ENCODE measurements around the gene FBLIM1.
"Not testable (repeated sequence)": the region's sequence is repeated elsewhere in the genome, so short reads cannot be mapped to it uniquely, and the experiment has no call there.

Gene FBLIM1

DNA sequence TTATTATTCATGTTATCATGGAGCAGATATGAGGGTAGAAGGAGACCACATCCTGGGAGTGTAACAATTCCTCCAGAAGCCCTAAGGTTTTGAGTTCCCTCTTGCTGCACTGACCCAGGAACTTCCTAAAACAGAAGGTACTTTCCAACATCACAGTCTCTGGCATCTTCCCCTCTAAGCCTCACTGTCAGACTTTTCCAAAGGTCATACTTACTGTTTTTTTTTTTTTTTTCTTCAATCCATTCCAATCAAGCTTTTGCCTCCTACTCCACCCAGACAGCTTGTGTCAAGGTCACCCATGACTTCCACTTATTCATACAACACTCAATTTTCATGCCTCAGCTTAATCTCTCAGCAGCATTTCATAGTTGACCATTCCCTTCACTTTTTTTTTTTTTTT is 67.2 kb downstream of the FBLIM1 start:
- no peak for DNase-seq

DNA sequence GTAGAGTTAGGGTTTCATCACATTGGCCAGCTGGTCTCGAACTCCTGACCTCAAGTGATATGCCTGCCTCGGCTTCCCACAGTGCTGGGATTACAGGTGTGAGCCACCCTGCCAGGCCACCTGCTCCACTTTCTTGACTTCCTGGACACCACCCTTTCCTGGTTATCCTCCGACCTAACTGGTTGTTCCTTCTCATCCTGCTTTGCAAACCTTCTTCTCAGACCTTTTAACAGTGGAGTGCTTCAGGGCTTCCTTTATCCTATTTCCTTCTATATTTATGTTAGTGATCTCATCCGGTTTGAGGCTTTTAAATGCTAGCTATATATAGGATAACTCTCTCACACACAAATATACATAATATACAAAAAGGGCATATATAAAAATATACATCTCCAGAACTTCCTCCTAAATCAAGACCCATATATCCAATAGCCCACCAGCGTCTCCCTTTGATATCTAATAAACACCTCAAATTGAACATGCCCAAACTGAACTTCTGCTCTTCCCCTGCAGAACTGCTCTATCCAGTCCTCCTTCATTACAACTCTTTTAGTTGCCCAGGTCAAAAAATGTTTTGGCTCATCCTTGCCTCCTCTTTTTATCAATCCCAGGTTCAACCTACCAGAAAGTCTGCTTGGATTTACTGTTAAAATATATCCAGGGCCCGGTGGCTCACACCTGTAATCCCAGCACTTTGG is 68.4 kb downstream of the FBLIM1 start:
- no peak for DNase-seq

DNA sequence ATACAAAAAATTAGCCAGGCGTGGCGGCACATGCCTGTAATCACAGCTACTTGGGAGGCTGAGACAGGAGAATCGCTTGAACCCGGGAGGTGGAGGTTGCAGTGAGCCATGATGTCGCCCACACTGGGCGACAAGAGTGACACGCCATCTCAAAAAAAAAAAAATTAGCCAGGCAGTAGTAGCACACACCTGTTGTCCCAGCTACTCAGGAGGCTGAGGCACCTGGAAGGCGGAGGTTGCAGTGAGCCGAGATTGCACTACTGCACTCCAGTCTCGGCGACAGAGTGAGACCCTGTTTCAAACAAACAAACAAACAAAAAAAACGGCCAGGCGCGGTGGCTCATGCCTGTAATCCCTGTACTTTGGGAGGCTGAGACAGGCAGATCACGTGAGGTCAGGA is 69.0 kb downstream of the FBLIM1 start:
- not testable (repeated sequence) for DNase-seq

DNA sequence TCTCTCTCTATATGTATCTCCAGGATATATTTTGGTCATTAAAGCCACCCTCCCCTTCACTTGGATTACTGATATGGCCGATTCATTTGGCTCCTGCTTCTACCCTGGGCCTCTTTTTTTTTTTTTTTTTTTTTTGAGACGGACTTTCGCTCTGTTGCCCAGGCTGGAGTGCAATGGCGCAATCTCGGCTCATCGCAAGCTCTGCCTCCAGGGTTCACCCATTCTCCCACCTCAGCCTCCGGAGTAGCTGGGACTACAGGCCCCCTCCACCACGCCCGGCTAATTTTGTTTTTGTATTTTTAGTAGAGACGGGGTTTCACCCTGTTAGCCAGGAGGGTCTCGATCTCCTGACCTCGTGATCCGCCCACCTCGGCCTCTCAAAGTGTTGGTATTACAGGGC is 70.3 kb downstream of the FBLIM1 start:
- DNase-seq, result not testable (repeated sequence)

DNA sequence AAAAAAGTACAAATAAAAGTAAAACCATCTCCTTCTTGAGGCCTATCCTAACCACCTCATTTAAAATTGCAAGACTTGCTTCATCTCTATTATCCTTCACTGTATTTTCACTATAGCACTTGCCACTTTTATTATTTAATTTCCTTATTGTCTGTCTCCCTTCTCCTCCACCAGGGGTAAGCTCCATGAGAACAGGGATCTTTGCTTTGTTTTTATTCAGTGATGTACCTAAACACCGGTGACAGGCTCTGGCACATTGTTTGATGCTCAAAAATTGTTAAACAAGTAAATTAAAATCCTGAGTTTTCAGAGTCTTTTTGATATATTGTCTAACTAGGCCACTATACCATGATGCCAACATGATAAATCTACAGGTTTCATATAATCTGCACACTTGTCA is 71.7 kb downstream of the FBLIM1 start:
- no peak for DNase-seq

DNA sequence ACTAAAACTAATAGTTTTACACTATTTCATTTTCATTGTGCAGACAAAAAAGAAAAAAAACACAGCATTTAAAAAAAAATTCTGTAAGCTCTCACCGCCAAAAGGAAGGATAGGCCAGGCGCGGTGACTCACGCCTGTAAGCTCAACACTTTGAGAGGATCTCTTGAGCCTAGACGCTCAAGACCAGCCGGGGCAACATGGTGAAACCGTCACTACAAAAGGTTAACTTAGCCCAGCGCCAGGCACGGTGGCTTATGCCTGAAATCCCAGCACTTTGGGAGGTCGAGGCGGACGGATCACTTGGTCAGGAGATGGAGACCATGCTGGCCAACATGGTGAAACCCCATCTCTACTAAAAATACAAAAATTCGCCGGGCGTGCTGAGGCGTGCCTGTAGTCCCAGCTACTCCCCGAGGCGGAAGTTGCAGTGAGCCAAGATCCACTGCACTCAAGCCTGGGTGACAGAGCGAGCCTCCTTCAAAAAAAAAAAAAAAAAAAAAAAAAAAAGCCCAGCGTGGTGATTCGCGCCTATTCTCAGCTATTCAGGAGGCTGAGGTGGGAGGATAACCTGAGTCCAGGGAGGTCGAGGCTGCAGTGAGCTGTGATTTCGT is 74.6 kb downstream of the FBLIM1 start:
- peak; percentile 48 for DNase-seq

DNA sequence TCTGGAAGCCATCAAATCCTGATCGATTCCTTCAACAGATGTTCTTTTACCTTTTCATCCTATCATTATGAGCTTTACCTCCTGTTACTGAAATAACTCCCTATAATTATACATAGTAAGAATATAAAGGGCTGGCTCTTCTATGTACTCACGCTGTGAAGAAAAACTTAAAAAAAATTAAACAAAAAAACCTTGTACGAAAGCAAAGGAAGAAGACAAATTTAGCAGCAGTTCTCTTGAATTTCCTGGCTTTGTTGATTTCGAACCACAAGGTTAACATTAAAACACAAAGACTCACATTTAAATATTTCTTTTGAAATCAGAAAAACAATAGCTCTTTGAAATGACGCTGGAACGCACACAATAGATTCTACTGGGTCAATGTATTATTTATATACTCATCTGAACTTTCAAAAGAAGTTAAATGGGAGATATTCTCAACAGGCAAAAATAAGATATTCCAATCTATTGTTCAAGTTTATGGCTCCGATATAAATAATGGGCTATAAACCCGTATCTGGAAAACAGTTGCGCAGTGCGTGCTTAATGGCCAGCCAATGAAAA is 75.3 kb downstream of the FBLIM1 start:
- no peak for DNase-seq

DNA sequence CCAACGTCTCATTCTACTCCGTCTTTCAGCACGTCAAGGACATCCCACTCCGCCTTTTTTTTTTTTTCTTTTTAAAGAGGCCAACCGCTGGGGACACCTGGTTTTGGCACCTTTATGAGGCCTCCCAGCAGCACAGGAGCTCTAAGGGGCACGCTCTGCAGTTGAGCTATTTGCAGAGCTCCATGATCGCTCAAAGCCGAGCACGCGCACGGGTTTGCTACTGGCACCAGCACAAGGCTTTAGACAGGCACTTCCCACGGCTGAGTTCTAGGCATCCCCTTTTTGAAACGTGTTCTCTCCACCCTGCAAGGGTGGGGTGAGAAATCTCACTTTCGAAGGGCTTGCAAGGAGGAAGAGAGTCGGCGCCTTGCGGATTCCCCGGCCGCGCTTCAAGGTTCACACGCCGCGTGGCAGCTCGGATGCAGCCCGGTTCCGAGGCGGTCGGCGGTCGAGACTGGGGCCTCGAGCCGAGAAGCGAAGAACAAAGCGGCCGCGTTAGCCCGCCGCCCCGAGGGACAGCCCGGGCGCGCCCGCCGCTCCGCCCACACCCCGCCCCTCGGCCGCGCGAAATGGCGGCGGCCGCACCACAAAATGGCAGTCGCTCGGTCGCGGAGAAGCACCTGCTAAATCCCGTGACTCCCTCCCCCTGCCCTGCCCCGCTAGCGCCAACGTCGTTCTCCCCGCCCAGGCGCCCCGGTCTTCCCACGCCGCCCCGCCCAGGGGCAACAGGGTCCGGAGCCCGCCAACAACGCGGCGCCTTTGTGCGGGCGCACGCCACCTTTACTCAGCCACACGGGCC is 76.0 kb downstream of the FBLIM1 start:
- DNase-seq, result peak; percentile 90

DNA sequence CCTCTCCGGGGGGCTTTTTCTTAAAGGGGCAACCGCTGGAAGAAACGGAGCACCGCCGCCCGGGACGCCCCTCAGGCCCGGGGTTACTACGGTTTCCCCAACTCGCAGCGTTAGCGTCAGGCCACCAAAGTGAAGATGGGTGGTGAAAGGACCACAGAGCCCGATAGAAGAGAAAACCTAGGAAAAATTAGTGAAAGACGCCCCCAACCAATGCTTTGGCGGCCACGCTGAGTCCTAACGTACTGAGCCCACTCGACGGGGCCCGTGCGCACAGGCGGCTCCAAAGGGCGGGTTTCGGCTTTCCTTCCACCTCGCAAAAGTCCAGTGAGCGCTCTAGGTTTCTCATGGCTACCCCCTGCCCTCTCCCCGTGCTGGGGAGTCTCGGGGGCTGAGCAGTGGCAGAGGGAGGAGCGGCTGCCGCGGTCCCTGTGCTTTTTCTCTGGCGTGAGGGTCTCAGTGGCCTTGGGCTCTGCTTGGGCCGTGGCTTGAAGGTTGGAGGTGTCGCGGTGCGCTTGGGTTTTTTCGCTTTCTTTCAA is 76.7 kb downstream of the FBLIM1 start:
- DNase-seq, result no peak

DNA sequence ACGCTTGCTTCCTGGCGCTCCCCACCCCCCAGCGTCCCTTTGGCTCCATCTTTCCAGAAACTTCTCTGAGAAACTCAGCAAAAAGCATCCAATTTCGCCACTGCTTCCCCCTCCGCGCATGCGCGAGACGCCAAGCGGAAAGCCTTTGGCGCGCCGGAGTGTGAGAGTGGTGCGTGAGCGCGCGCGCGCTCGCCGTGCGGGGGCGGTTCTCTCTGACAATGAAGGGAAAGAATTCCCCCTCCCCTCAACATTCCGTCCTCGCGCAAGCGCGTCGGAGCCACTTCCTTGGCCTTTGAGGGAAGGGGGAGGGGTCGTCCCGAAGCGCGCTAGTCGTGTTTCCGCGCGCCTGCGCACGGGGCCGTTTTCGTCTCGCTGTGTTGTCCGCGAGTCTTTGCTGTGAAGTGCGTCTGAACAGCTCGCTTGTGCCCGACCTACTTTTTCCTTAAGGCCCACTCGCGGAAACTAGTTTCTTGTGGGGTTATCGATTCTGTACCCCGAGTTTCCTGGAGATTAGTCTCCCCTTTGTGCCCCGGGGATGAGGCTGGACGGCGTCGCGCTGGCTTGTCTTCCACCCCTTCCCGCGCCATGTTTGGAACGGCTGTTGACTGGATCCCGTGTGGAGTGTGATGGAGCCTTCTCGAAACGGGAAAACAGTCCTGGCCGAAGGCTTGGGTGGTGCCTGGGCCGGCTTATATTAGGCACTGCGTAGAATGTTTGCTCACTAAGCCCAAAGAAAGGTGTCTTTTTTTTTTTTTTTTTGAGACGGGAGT is 77.3 kb downstream of the FBLIM1 start:
- DNase-seq, result peak; percentile 95
